A673 (cell line): ENCODE data around the gene LRRC4. TPM values are rescaled to one million over a fixed set of nuclear protein-coding genes. Genes with fewer than 3 reads are reported as not detected.

Experiments
- BruUV-seq: library from RNA; stranded (reverse); fragments of 400-500 nt; replicated peaks from 2 replicates; lab custom pipeline; 2021; lab: Mats Ljungman, UMichigan
- CTCF ChIA-PET: fragments of 300-600 bp; sonication (Branson Sonifier 250); formaldehyde crosslinking; loops from one replicate; lab custom pipeline; 2022; ENCODE audit warnings: antibody characterized with exemption; lab: Charles Lee
- POLR2A ChIA-PET: fragments of 300-600 bp; sonication (Branson Sonifier 250); formaldehyde crosslinking; loops from one replicate; lab custom pipeline; 2022; ENCODE audit warnings: antibody characterized with exemption; ENCODE audit not compliant: low non-redundant PET; lab: Charles Lee
- DNase-seq: peaks from one replicate; pipeline ENCODE4 v3.0.0-alpha.2; 2015; ENCODE audit warnings: low spot score
- H3K27ac ChIP-seq: fragments of 200-600 bp; sonication (generic); 2 replicates; pipeline ENCODE4 v1.5.1; 2016; ENCODE audit warnings: mixed run types, low read depth, mild to moderate bottlenecking, mixed read lengths, antibody characterized with exemption, low read length; ENCODE audit not compliant: poor library complexity, severe bottlenecking
- H3K27me3 ChIP-seq: fragments of 200-600 bp; sonication (generic); replicated peaks from 2 replicates; pipeline ENCODE4 v1.6.1; 2017; ENCODE audit warnings: mixed run types, low read depth, mild to moderate bottlenecking, mixed read lengths, antibody characterized with exemption, low read length; ENCODE audit not compliant: insufficient read depth, poor library complexity
- H3K36me3 ChIP-seq: fragments of 200-600 bp; sonication (generic); 2 replicates; pipeline ENCODE4 v1.6.1; 2016; ENCODE audit warnings: mixed run types, mild to moderate bottlenecking, mixed read lengths, antibody characterized with exemption, low read length; ENCODE audit not compliant: insufficient read depth, poor library complexity, severe bottlenecking
- H3K4me1 ChIP-seq: fragments of 200-600 bp; sonication (generic); 2 replicates; pipeline ENCODE4 v1.6.1; 2017; ENCODE audit warnings: mixed run types, mild to moderate bottlenecking, mixed read lengths, antibody characterized with exemption, low read length; ENCODE audit not compliant: insufficient read depth, poor library complexity, severe bottlenecking
- H3K4me3 ChIP-seq: fragments of 200-600 bp; sonication (generic); 2 replicates; pipeline ENCODE4 v1.5.1; 2016; ENCODE audit warnings: low read depth, mixed run types, mild to moderate bottlenecking, mixed read lengths, low read length; ENCODE audit not compliant: poor library complexity, severe bottlenecking
- H3K9me3 ChIP-seq: fragments of 200-600 bp; sonication (generic); 2 replicates; pipeline ENCODE4 v1.6.1; 2016; ENCODE audit warnings: mixed run types, low read depth, mild to moderate bottlenecking, mixed read lengths, antibody characterized with exemption, low read length; ENCODE audit not compliant: poor library complexity, severe bottlenecking
- EZH2 ChIP-seq: fragments of 200-600 bp; sonication (generic); IDR thresholded peaks from 2 replicates; pipeline ENCODE4 v1.6.1; 2017; ENCODE audit warnings: borderline replicate concordance, low read depth, mild to moderate bottlenecking, mixed read lengths, antibody characterized with exemption, low read length; ENCODE audit not compliant: poor library complexity, severe bottlenecking
- intact Hi-C: fragments of 100-400 bp; cut with micrococcal nuclease; formaldehyde crosslinking; loops from one replicate; pipeline ENCODE4 v1.10.0; 2022; ENCODE audit not compliant: unreplicated experiment
- total RNA-seq: library from RNA; stranded (reverse); gene quantifications from 2 replicates; pipeline ENCODE4 v1.2.3, GENCODE V29; 2021
- TF ChIP-seq, protein P1 (sequence below): fragments of 300-800, 200-600 bp; sonication (generic); conservative IDR thresholded peaks from 2 replicates; pipeline ENCODE4 v1.5.1; 2017; ENCODE audit warnings: low read depth, mild to moderate bottlenecking, antibody characterized with exemption, low read length, moderate library complexity, mixed read lengths

Gene LRRC4
- total RNA-seq, 1 experiment from 2014 or later, result 16.1 TPM

DNA sequence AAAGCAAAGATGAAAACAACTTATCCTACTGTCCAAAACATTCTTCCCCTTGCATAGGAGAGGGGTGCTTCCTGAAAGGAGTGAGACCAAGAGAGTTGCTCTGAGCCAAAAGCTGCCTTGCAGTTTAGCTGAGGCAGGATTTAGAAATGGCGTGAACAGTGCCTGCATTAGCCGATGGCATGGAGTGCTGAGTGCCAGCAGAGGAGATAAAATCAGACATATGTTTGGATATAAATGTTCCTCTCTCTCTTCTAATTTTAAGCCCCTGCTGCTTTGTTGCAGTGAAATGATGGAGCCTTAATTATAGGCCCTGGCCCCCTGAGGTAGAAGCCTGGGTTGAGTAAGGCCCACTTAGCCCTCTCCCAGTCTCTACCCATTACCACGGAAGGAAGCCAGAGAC is 7.1 kb downstream of the LRRC4 start:
- Histone ChIP-seq H3K9me3 (no peaks in the 10 kb centered on the region), H3K27me3 (no peaks in the 10 kb centered on the region), H3K36me3 (no peaks in the 10 kb centered on the region), H3K4me3 (no peak overlapping the region), H3K27ac (no peak overlapping the region), H3K4me1 (peaks cover 75% of the 10 kb centered on the region)
- ChIA-PET CTCF (no interaction called here), POLR2A (no interaction called here)
- DNase-seq, result no peak
- intact Hi-C loops, result no loop called here
- no TSS peak for BruUV-seq
- no peak for TF ChIP-seq EZH2
- TF ChIP-seq, protein P1, sequence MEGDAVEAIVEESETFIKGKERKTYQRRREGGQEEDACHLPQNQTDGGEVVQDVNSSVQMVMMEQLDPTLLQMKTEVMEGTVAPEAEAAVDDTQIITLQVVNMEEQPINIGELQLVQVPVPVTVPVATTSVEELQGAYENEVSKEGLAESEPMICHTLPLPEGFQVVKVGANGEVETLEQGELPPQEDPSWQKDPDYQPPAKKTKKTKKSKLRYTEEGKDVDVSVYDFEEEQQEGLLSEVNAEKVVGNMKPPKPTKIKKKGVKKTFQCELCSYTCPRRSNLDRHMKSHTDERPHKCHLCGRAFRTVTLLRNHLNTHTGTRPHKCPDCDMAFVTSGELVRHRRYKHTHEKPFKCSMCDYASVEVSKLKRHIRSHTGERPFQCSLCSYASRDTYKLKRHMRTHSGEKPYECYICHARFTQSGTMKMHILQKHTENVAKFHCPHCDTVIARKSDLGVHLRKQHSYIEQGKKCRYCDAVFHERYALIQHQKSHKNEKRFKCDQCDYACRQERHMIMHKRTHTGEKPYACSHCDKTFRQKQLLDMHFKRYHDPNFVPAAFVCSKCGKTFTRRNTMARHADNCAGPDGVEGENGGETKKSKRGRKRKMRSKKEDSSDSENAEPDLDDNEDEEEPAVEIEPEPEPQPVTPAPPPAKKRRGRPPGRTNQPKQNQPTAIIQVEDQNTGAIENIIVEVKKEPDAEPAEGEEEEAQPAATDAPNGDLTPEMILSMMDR, result no peak

DNA sequence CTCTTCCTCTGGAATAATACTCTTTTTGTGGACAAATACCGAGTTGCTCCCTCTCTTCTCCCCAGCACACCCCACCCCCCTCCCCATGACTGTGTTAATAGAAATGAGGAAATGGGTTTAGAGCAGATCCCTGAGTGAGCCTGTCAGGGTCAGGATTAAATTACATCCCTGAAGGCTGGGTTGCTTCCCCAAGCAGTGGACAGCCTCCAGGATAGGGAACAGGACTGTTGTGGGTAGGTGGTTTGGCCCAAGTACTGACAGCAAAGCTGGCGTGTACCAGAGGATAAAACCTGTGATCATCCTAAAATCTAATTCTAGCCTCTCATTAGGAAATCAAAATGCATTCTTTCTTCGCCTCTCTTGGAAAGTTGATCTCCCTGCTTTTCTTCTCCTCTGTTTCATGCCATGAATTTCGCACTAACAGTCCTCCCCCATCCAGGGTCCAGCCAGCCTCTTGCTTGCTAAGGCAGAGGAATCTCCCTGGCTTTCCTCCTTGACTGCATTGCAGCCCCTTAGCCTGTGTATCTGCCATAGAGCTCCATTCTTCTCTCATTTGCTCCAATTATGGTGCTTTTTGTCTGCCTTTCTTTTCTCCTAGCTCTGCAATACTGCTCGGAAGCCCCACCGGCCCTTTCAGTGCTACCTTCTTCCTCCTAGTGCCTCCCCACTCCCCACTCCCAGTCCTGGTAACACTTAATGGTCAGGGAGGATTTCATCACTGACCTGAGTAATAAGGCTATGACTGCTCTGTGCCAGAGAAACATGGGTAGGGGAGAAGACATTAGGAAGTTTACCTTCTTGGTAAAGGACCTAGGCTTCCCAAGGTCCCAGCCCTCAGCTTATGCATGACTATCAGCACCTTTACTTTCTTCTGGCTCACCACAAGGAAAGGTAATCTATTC is 8.4 kb downstream of the LRRC4 start:
- Histone ChIP-seq H3K4me3 (no peak overlapping the region), H3K4me1 (peaks cover 67% of the 10 kb centered on the region), H3K9me3 (no peaks in the 10 kb centered on the region), H3K27me3 (no peaks in the 10 kb centered on the region), H3K27ac (no peak overlapping the region), H3K36me3 (no peaks in the 10 kb centered on the region)
- TF ChIP-seq, protein P1, result no peak
- no peak for TF ChIP-seq EZH2
- no peak for DNase-seq
- POLR2A ChIA-PET, result no interaction called here
- intact Hi-C loops, result no loop called here
- BruUV-seq, result no TSS peak
- CTCF ChIA-PET, result no interaction called here

DNA sequence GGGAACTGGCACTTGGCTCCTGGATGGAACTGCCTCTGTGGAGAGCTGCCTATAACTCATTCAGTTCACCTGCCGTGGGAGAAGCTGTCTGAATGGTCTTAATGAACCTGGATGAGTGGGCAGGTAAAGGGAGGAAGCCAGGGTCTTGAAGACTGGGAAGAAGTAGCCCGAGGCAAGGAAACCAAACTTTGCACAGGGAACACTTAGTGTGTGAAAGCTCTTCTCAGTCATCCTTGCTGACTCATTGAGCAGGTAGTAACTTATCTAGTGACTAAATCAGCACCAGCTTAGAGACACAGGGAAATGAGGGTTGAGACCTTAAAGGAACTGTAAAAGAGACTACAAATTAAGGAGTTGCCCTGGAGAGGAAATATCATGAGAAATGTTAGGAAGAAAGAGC is 9.9 kb downstream of the LRRC4 start:
- ChIA-PET CTCF (interaction anchor here (0.5 kb wide), 1 partner anchor 9 kb away, joined by 3 read pairs; no protein-coding TSS in a partner anchor), POLR2A (no interaction called here)
- H3K4me3 ChIP-seq, result no peak overlapping the region
- TF ChIP-seq EZH2, result no peak
- TF ChIP-seq, protein P1, result no peak
- H3K9me3 ChIP-seq, result no peaks in the 10 kb centered on the region
- no peak overlapping the region for H3K27ac ChIP-seq
- no peak for DNase-seq
- peaks cover 52% of the 10 kb centered on the region for H3K4me1 ChIP-seq
- no TSS peak for BruUV-seq
- no peaks in the 10 kb centered on the region for H3K36me3 ChIP-seq
- intact Hi-C loops, result no loop called here
- no peaks in the 10 kb centered on the region for H3K27me3 ChIP-seq
